Suppressor macrophage treated with lipopolysaccharide for 1 hour (primary cell): ENCODE data around the gene KCNA2.

Source experiments
- DNase-seq, 3 donors: peaks; one replicate each; pipeline ENCODE4 v3.0.0-alpha.2; 2020 to 2022

The KCNA2 gene

DNA sequence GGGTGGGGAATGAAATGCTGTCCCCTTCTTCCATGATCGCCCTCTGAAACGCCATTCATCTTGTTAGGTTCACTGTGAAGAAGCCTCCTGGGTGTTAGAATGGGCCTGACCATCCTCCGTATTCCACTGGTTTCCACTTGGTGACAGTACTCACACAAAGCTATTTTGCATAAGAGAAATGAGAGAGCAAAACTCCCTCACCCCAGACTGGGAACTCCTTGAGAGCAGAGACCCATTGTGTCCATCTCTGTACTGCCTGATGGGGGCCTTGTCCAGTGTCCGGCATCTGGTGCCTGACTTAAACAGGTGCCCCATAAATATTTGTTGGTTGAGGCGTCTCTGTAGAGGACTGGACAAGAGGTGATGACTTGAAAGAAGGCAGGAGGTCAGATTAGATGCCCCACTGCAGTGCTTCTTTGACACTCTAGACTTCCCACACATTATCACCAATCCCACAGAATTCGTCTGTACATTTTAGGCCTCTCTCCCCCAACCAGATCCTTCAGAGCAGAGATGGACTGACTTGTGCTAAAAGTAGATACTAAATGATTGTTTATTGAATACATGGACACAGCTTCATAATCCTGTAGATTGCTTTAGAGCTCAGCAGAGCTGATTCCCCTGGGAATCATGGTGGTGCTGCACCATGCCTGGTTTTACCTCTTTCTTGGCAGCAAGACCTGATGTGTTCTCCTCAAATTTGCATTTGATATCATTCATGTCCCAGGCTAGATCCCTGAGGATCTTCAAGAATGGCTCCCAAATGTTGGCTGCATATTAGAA is 22.4 kb upstream of the KCNA2 start:
- DNase-seq, result peak in 2 of 3 donors; percentile 41 to 44

GRCh38 chr1:110627764-110628163 is 21.6 kb upstream of the KCNA2 start:
- peak; percentile 81 to 97 (median 97) for DNase-seq

GRCh38 chr1:110626889-110627288 is 20.7 kb upstream of the KCNA2 start:
- DNase-seq, result no peak

GRCh38 chr1:110620686-110621085 is 14.5 kb upstream of the KCNA2 start:
- DNase-seq, result no peak

GRCh38 chr1:110620250-110620615 is 14.1 kb upstream of the KCNA2 start:
- DNase-seq, result no peak

DNA sequence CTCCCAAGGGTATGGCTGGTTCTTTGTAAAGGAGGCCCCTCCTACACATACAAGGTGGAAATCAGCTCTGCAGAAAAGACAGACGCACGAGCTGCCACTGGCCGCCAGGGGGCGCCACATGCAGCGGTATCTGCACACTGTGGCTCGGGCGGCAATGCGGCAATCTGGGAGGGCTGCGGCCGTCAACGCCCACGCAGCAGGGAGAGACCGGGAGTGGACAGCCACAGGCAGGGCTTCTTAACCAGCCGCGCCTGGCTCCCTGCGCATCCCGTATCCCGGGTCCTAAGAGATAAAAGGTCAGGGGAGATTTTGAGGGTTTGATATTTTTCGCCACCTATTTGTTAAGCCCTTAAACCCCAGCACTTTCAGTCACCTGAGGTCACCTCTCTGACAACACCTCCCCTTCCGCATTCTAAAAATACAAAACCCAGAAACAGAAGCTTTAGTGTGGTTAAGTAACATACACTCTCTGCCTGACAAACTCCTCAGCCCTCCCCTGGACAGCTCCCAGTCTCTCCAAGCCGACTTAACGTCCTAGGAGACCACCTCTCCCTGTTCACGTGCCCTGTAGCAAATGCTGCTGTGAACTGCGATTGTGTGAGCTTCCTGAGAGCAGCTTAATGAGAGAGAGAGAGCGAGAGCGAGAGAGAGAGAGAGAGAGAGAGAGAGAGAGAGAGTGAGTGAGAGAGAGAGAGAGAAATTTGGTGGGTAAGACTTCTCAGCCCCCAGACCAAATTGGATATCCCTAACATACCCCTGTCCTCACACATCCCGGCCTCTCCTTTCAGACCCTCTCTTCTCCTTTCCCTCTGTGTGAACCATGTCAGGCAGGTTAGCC is 13.5 kb upstream of the KCNA2 start:
- DNase-seq, result peak; percentile 97 to 99 (median 98)

DNA sequence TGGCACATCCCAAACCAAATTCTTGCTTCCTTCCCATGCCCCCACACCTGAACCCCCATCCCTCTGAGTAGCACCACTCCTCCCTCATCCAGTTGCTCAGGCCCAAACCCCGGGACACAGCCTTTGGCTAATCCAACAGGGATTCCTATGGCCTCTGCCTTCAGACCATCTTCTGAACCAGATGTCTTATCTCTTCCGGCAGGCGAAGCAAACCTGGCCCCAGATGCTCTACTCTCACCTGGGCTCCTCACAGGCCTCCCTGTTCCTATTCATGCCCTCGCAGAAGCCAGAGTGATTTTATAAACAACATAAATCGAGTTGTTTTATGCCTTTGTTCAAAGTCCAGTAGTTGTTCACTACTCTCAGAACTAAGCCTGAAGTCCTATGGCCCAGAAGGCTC is 12.5 kb upstream of the KCNA2 start:
- DNase-seq, result no peak

DNA sequence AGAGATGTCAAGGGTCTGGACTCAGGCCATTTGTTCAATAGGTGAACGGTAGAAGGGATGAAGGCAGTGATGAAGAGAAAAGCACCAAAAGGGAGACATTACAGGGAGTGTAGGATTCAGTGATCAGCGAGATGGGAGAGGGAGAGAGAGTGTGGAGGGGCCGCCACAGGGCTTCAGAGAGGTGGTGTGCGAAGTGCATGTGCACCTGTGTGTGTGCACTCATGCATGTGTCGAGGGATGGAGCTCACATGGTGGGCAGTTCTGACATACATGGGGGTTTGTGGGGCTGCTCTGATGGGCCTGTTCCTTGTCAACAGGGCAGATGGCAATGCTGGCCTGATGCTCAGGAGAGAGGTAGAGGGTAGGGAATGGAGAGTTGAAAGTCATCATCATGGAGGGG is 11.4 kb upstream of the KCNA2 start:
- DNase-seq, result no peak

GRCh38 chr1:110617116-110617515 is 11.0 kb upstream of the KCNA2 start:
- DNase-seq, result no peak

- peak; percentile 52 to 67 (median 61) for DNase-seq
Observed at GRCh38 chr1:110616587-110616986, 10.4 kb upstream of the KCNA2 start.

GRCh38 chr1:110615548-110616130 is 9.5 kb upstream of the KCNA2 start:
- DNase-seq, result peak; percentile 76 to 79 (median 79)

- DNase-seq, result no peak
Observed at GRCh38 chr1:110612060-110612745, 6.0 kb upstream of the KCNA2 start.

DNA sequence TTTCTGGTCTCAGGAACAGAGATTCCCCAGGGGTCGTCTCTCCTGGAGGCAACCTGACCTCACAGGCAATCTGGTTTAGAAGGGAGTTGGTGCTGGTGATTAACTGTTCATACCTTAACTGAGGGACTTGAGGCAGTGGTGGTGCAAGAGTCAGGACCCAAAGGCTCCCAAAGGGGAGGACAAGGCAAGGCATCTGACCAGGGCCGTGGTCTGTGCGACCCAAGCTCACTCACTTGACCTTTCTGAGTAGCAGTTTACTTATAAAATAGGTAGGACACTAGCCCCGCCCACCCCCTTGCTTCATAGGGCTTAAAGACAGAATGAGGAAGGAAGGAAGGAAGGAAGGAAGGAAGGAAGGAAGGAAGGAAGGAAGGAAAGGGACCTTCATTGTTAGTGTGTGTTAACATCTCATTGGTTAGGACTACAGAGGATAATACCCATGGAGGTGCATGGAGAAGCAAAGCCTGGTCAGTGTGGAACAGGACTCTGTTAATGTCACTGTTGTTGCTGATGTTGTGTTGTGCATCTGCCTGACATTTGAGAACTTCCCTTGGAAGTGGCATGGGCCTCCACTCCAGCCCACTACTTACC is 4.6 kb upstream of the KCNA2 start:
- no peak for DNase-seq

DNA sequence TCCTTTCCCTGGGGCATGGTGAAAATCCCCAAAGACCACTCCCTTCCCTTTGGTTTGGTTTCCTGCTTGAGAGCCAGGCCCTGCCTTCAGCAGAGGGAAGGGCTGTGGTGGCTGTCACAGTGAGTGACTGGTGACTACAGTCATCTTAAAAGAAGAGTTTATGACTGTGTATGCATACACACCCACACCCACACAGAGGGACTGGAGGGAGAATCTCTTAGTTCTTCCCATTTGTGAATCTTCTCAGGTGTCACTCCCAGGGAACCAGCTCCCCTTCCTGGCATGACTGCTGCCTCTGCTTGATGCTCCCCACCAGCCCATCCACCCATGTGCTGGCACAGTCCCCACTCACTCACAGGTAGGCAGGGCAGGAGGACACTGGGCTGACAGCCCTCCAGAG is 3.9 kb upstream of the KCNA2 start:
- peak; percentile 25 to 55 (median 39) for DNase-seq

DNA sequence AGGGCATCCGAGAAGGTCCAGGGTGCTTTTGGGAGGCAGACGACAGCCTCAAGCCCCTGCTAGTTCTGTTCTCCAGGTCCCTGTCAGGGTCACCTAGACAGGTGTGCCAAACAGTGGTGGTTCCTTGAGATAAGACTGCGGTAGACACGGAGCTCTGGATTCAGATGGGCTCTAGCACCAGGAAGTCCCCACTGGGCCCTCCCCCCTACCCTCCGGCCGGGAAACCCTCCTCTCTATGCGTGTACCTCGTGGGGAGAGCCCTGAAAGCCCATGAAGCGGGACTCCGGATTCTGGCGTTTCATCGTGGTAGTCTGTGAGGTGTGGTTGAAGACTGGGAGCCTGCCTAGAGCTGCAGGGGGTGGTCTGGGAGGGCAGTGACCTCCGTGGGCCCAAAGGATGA is 2.1 kb upstream of the KCNA2 start:
- no peak for DNase-seq

DNA sequence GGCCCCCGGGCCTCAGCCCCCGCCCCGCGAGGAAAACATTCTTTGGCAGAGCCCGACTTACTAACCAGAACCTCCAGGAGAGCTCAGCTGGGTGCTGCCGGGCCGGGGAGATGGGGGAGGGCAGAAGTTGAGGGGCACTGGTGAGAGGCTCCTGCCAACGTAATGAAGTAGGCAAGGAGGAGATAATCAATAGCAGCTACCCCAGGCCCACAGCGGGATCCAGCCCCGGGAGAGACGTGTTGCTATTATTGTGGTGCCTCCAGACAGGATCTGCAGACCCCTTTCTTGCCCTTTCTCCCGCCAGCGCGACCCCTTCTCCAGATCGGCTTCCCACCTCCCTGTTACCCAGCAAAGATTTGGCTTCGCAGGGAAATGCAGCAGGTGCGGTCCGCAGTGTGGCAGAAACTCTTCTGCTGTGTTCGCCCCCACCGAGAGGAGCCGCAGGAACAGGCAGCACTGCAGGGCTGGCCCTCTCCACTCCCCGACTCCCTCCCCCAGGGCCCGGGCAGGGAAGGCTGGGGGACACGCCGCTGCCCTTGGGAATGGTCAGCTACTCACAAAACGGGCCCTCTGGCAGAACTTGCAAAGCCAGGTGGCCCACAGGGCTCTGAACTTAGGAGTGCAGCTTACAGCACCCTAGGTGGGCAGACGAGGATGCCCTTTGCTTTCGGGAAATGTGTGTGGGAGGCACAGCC is 1.5 kb upstream of the KCNA2 start:
- DNase-seq, result no peak

GRCh38 chr1:110606657-110607535 is 738 bp upstream of the KCNA2 start:
- peak; percentile 44 to 72 (median 57) for DNase-seq

DNA sequence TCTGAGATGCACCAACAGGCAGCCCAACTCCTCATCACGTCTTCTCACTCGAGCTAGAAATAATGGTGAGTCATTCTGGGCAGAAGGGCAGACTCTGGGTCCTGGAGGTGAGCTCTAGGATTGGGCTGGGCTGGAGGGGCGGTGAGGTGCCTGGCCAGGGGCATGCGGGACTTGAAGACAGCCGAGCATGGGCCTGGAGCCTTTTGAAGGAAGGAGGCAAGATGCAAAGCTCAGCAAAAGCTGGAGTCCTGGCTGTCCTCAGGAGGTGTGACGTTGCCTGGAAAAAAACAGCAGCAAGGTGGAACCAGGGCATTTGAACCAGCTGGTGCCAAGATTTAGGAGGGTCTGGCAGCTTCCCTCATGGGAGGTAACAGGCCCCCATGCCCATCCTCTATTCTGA is 712 bp downstream of the KCNA2 start:
- no peak for DNase-seq

DNA sequence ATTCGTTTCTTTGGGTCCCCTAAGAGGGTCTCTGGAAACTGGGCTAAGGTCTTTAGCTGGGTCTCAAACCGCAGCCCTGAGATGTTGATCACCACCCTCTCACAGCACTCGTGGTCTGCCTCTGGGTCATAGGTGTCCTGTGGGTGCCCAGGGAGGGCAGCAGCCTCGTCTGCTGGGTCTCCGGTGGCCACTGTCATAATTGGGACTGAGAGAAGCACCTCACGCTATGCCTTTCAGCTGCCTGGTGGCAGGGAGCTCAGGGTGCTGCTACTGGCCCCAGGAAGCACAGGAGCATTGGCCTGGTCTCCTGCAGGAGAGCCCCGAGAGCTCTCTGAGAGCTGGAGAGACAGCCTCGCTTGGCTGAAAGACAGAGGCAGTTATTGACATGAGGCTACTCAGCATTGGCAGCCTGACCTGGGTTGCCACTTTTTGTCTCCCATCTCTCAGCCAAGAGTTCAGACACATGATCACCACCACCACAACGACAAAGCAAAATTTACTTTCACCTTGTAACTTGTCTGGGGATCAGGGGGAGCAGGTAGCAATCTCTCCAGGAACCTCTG is 1.5 kb downstream of the KCNA2 start:
- DNase-seq, result no peak

GRCh38 chr1:110603058-110603457 is 3.1 kb downstream of the KCNA2 start:
- DNase-seq, result no peak

DNA sequence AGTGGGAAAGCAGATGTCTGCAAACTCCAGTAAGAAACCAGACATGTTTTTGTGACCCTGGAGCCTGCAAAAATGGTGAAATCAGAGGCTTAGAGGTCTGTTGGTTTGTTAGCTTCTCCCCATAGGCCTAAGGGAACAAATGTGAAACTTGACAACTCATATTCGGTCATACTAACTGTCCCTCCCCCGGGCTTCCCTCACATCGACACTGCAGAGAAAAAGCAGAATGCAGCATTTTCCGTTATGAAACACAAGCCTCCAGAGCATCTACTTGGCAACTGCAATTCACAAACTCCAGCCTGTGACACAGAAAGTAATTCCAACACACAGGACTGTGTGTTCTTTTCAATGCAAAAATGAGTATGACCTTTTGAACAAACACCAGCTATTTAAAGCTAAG is 3.7 kb downstream of the KCNA2 start:
- no peak for DNase-seq
